Measurements from ENCODE around the gene NAA38. TPM values are rescaled to one million over a fixed set of nuclear protein-coding genes. Genes with fewer than 3 reads are reported as not detected.

Gene NAA38
- total RNA-seq, 1 experiment from 2014 or later, result 50.2 TPM

GRCh38 chr17:7880076-7880868 lies 22.9 kb upstream of the NAA38 start:
- Histone ChIP-seq H3K4me1 (ENCODE audit: insufficient read depth, low read length) (no peaks in the 10 kb centered on the region), H2BK20ac (ENCODE audit: low read depth, low read length, poor library complexity, severe bottlenecking) (no peak overlapping the region), H2BK5ac (ENCODE audit: insufficient read length, low read length) (no peak overlapping the region), H4K8ac (replicated peaks; ENCODE audit: insufficient read length, low read depth, low read length) (no peak overlapping the region), H3K4me2 (ENCODE audit: insufficient read depth, insufficient read length, low read length) (no peak overlapping the region), H3K56ac (ENCODE audit: insufficient read length, low read depth, low read length) (no peak overlapping the region), H2BK120ac (ENCODE audit: low read depth, low read length, poor library complexity, severe bottlenecking) (no peak overlapping the region), H3K18ac (ENCODE audit: insufficient read length, low read depth, low read length) (no peak overlapping the region), H2AK5ac (ENCODE audit: insufficient read length, low read length) (no peak overlapping the region), H4K91ac (ENCODE audit: insufficient read length, low read depth, low read length) (no peak overlapping the region), H4K5ac (ENCODE audit: insufficient read length, low read depth, low read length) (no peak overlapping the region), H3K79me1 (ENCODE audit: insufficient read depth, low read depth, low read length, poor library complexity, severe bottlenecking) (no peaks in the 10 kb centered on the region), H3K23me2 (ENCODE audit: insufficient read length, low read depth, low read length, poor library complexity, severe bottlenecking) (no peaks in the 10 kb centered on the region), H2BK12ac (ENCODE audit: insufficient read length, low read depth, low read length) (no peak overlapping the region), H3K4ac (ENCODE audit: low read depth, low read length) (no peak overlapping the region), H3K79me2 (ENCODE audit: insufficient read depth, low read length) (no peaks in the 10 kb centered on the region), H3T11ph (ENCODE audit: low read length) (no peak overlapping the region), H2BK15ac (ENCODE audit: low read depth, low read length) (no peak overlapping the region), H3K14ac (ENCODE audit: insufficient read depth, low read length) (no peak overlapping the region), H3K27ac (ENCODE audit: insufficient read length, low read depth, low read length) (no peak overlapping the region), H4K20me1 (ENCODE audit: control insufficient read depth, insufficient read depth, insufficient read length) (no peaks in the 10 kb centered on the region), H3K9me3 (ENCODE audit: control insufficient read depth, low read depth, low read length) (no peaks in the 10 kb centered on the region), H3K9ac (ENCODE audit: extremely low read depth, insufficient read length, low read length) (no peak overlapping the region), H3K23ac (ENCODE audit: insufficient read length, low read depth, low read length) (no peak overlapping the region), H3K27me3 (ENCODE audit: insufficient read depth, low read length) (no peaks in the 10 kb centered on the region), H2AFZ (ENCODE audit: low read length) (no peak overlapping the region)
- no CpG with 5 or more reads among the region's 3 CpGs for WGBS (ENCODE audit: extremely low coverage, insufficient read length, low lambda C conversion rate)
- Mint-ChIP-seq H3K4me3 (no peak overlapping the region), H3K4me1 (peaks cover 0 to 3% of the 10 kb centered on the region in 2 experiments; a peak in 2 of 4 replicates), H3K36me3 (ENCODE audit: insufficient read depth in 1 of 3, low read depth in 3 of 3) (peaks cover 0 to 7% (median 0%) of the 10 kb centered on the region in 3 experiments; a peak in 1 of 7 replicates), H3K9me3 (no peaks in the 10 kb centered on the region), H3K27me3 (ENCODE audit: low read depth) (no peaks in the 10 kb centered on the region), H3K27ac (no peak overlapping the region)
- no peak for DNase-seq
- TF ChIP-seq CTCF (conservative IDR thresholded peaks at IDR 0.05), result no peak

Measured in H9 (cell line).